B cell (primary cell): ENCODE data around the gene ATP11B. TPM values are rescaled to one million over a fixed set of nuclear protein-coding genes. Genes with fewer than 3 reads are reported as not detected.

Experiments
- ATAC-seq: fragments of 200-7000 bp; cut with Tn5 transposase; one replicate; pipeline ENCODE4 v1.10.0; 2021; ENCODE audit warnings: low read depth, mild to moderate bottlenecking, moderate number of reproducible peaks, moderate library complexity
- CTCF ChIA-PET: fragments of 350-600 bp; sonication (Branson Sonifier 250); formaldehyde crosslinking; loops from one replicate; lab custom pipeline; 2021; ENCODE audit warnings: antibody characterized with exemption, inconsistent platforms; lab: Charles Lee
- POLR2A ChIA-PET: fragments of 350-600 bp; sonication (Branson Sonifier 250); formaldehyde crosslinking; loops from one replicate; lab custom pipeline; 2021; ENCODE audit warnings: antibody characterized with exemption; lab: Charles Lee
- DNase-seq: peaks from one replicate; pipeline ENCODE4 v3.0.0; 2013
- H2AFZ ChIP-seq: 2 replicates; pipeline ENCODE4 v1.6.1; 2012; ENCODE audit warnings: mild to moderate bottlenecking, low read depth, low read length; ENCODE audit not compliant: insufficient read depth, poor library complexity, severe bottlenecking
- H3K27ac ChIP-seq, 2 donors: 1 replicate in 1 of 2; 2 replicates in 1 of 2; pipeline ENCODE4 v1.5.1; 2012 to 2013; ENCODE audit warnings: low read length in 2 of 2, mild to moderate bottlenecking in 2 of 2, moderate library complexity in 1 of 2
- H3K27me3 ChIP-seq, 4 experiments: fragments of 200-600 bp in 1 of 4; sonication (generic) in 1 of 4; replicated peaks in 1 of 4; 1 replicate in 2 of 4; 2 replicates in 2 of 4; pipeline versions ENCODE4 v1.6.1 to v1.7.0; 2013 to 2016; ENCODE audit warnings: low read length in 3 of 4, mild to moderate bottlenecking in 2 of 4, mixed read lengths in 1 of 4, moderate library complexity in 1 of 4; ENCODE audit not compliant: insufficient read depth in 4 of 4, control insufficient read depth in 3 of 4; ENCODE audit errors: control extremely low read depth in 1 of 4
- H3K36me3 ChIP-seq, 2 experiments: replicated peaks in 1 of 2; 1 replicate in 1 of 2; 2 replicates in 1 of 2; pipeline versions ENCODE4 v1.6.1 to v1.7.1; 2013; ENCODE audit warnings: low read length in 1 of 2; ENCODE audit not compliant: insufficient read depth in 2 of 2, control insufficient read depth in 1 of 2; ENCODE audit errors: control extremely low read depth in 1 of 2, extremely low read depth in 1 of 2
- H3K4me1 ChIP-seq, 2 donors: fragments of 200-600 bp in 1 of 2; sonication (generic) in 1 of 2; 1 replicate in 1 of 2; 2 replicates in 1 of 2; pipeline versions ENCODE4 v1.5.1 to v1.6.1; 2013 to 2017; ENCODE audit warnings: low read length in 2 of 2; ENCODE audit not compliant: control insufficient read depth in 2 of 2, insufficient read depth in 2 of 2
- H3K4me2 ChIP-seq: replicated peaks from 2 replicates; pipeline ENCODE3; 2012; ENCODE audit warnings: mild to moderate bottlenecking, low read depth, low read length; ENCODE audit not compliant: poor library complexity, severe bottlenecking
- H3K4me3 ChIP-seq, 5 experiments: fragments of 200-600 bp in 1 of 5; sonication (generic) in 1 of 5; 1 replicate in 3 of 5; 2 replicates in 2 of 5; pipeline versions ENCODE4 v1.5.1 to v1.7.0; 2011 to 2016; ENCODE audit warnings: low read length in 4 of 5, mild to moderate bottlenecking in 4 of 5, low read depth in 2 of 5, control low read depth in 1 of 5, moderate library complexity in 1 of 5; ENCODE audit not compliant: insufficient read depth in 1 of 5; ENCODE audit errors: control extremely low read depth in 1 of 5, extremely low read depth in 1 of 5
- H3K79me2 ChIP-seq: fragments of 200-600 bp; sonication (generic); one replicate; pipeline ENCODE4 v1.6.0; 2016; ENCODE audit warnings: low read length; ENCODE audit not compliant: control insufficient read depth, insufficient read depth
- H3K9ac ChIP-seq: fragments of 200-600 bp; sonication (generic); 2 replicates; pipeline ENCODE4 v1.6.1; 2017; ENCODE audit warnings: mild to moderate bottlenecking, low read length, moderate library complexity
- H3K9me3 ChIP-seq, 3 donors: one replicate each; pipeline versions ENCODE4 v1.6.1 to v1.7.1; 2013; ENCODE audit warnings: low read length in 2 of 3; ENCODE audit not compliant: control insufficient read depth in 2 of 3, insufficient read depth in 1 of 3; ENCODE audit errors: control extremely low read depth in 1 of 3
- H4K20me1 ChIP-seq: 2 replicates; pipeline ENCODE4 v1.6.0; 2012; ENCODE audit warnings: mild to moderate bottlenecking, low read length; ENCODE audit not compliant: insufficient read depth, control insufficient read depth, poor library complexity, severe bottlenecking
- H3K27ac Mint-ChIP-seq: one replicate; pipeline ENCODE4 v1.8.0; 2021; ENCODE audit warnings: mixed read lengths
- H3K27me3 Mint-ChIP-seq: one replicate; pipeline ENCODE4 v1.8.0; 2021; ENCODE audit warnings: mixed read lengths
- H3K4me1 Mint-ChIP-seq: one replicate; pipeline ENCODE4 v1.8.0; 2021; ENCODE audit warnings: mixed read lengths
- H3K4me3 Mint-ChIP-seq: one replicate; pipeline ENCODE4 v1.8.0; 2021; ENCODE audit warnings: mixed read lengths
- H3K9me3 Mint-ChIP-seq: one replicate; pipeline ENCODE4 v1.8.0; 2022; ENCODE audit warnings: mixed read lengths; ENCODE audit not compliant: insufficient read depth
- CTCF ChIP-seq: fragments of 200-600 bp; IDR thresholded peaks from one replicate; pipeline ENCODE4 v1.8.0; 2022; ENCODE audit warnings: antibody characterized with exemption, mild to moderate bottlenecking
- EZH2 ChIP-seq: IDR thresholded peaks from 2 replicates; pipeline ENCODE4 v1.6.1; 2012; ENCODE audit warnings: borderline replicate concordance, low read depth, mild to moderate bottlenecking, moderate library complexity, low read length; ENCODE audit not compliant: insufficient read depth, poor library complexity, severe bottlenecking
- WGBS: methylation state at CpG from one replicate; pipeline ENCODE4 v1.1.5; 2013; ENCODE audit warnings: missing lambda C conversion rate; ENCODE audit not compliant: insufficient coverage; 5-methylcytosine and 5-hydroxymethylcytosine counted together
- intact Hi-C: fragments of 100-400 bp; cut with micrococcal nuclease; formaldehyde crosslinking; loops from one replicate; pipeline ENCODE4 v1.10.0; 2022
- polyA plus RNA-seq: library from polyadenylated mRNA; depleted of rRNA; stranded (reverse); fragments of >200 nt; gene quantifications from 2 replicates; pipeline ENCODE4 v1.2.3, GENCODE V29; 2012
- total RNA-seq, 2 donors: library from RNA; stranded (reverse); fragments of 120-200 nt in 1 of 2; gene quantifications; 1 replicate in 1 of 2; 2 replicates in 1 of 2; pipeline versions ENCODE4 v1.2.3 to v1.2.4, GENCODE V29; 2013 to 2022

ATP11B gene
- total and polyA plus RNA-seq, 2 donors (not counting 1 experiment from before 2014, with no cell fraction given) = 14.0 to 81.9 TPM

GRCh38 chr3:182921665-182922355 is 128.5 kb downstream of the ATP11B start:
- peaks cover 4% of the 10 kb centered on the region for H3K9me3 Mint-ChIP-seq

More at GRCh38 chr3:182921665-182922355, 128.5 kb downstream of the ATP11B start:
- no CpG with 5 or more reads among the region's 4 CpGs for WGBS
- Histone ChIP-seq H3K9ac (no peak overlapping the region), H3K4me3 (no peak overlapping the region), H3K9me3 (peaks cover 0 to 2% (median 0%) of the 10 kb centered on the region in 3 donors), H3K27ac (no peak overlapping the region), H3K79me2 (no peaks in the 10 kb centered on the region), H3K4me2 (no peak overlapping the region), H2AFZ (no peak overlapping the region), H3K27me3 (no peaks in the 10 kb centered on the region), H3K4me1 (peaks cover 0 to 5% of the 10 kb centered on the region in 2 donors), H4K20me1 (no peaks in the 10 kb centered on the region), H3K36me3 (peaks cover 4 to 8% of the 10 kb centered on the region in 2 experiments)
- intact Hi-C loops = no loop called here
- Mint-ChIP-seq H3K27me3 (no peaks in the 10 kb centered on the region), H3K4me3 (no peak overlapping the region), H3K4me1 (peaks cover 12% of the 10 kb centered on the region), H3K27ac (no peak overlapping the region)
- ChIA-PET CTCF (no interaction called here), POLR2A (no interaction called here)
- TF ChIP-seq CTCF = no peak
- TF ChIP-seq EZH2 = no peak
- no peak for ATAC-seq
- no peak for DNase-seq
